ENCODE measurements around the gene PLCG2. TPM values are rescaled to one million over a fixed set of nuclear protein-coding genes. Genes with fewer than 3 reads are reported as not detected.

Gene PLCG2
- polyA plus RNA-seq, 1 donor from 2014 or later, result not detected

- no peak overlapping the region for H3K4me3 ChIP-seq (ENCODE audit: low read length)
- H3K79me2 ChIP-seq (replicated peaks; ENCODE audit: insufficient read depth, low read length), result no peaks in the 10 kb centered on the region
- no peak overlapping the region for H2AFZ ChIP-seq (ENCODE audit: low read depth, low read length)
- no peaks in the 10 kb centered on the region for H3F3A ChIP-seq (ENCODE audit: insufficient read depth, low read length, poor library complexity, severe bottlenecking)
- H3K27me3 ChIP-seq (ENCODE audit: insufficient read depth, low read depth, low read length), result no peaks in the 10 kb centered on the region
- H3K9ac ChIP-seq (ENCODE audit: low read length), result no peak overlapping the region
- H3K36me3 ChIP-seq (ENCODE audit: insufficient read depth, low read length), result no peaks in the 10 kb centered on the region
- no peaks in the 10 kb centered on the region for H4K20me1 ChIP-seq (ENCODE audit: insufficient read depth)
- no peak overlapping the region for H3K27ac ChIP-seq (ENCODE audit: low read length)
- no peak overlapping the region for H3K4me2 ChIP-seq (ENCODE audit: low read length)
- H3K9me3 ChIP-seq (ENCODE audit: low read length), result no peaks in the 10 kb centered on the region
- TF ChIP-seq EP300 (conservative IDR thresholded peaks at IDR 0.05; ENCODE audit: poor library complexity, severe bottlenecking), result no peak
- TF ChIP-seq RAD21 (conservative IDR thresholded peaks at IDR 0.05), result no peak
- no peaks in the 10 kb centered on the region for H3K9me2 ChIP-seq (ENCODE audit: insufficient read depth, low read length)
These were observed 213.8 kb downstream of the PLCG2 start for GRCh38 chr16:81992859-81993258.

- Histone ChIP-seq H3K79me2 (replicated peaks; ENCODE audit: insufficient read depth, low read length) (no peaks in the 10 kb centered on the region), H3K9ac (ENCODE audit: low read length) (no peak overlapping the region), H3K9me2 (ENCODE audit: insufficient read depth, low read length) (no peaks in the 10 kb centered on the region), H3K4me3 (ENCODE audit: low read length) (no peak overlapping the region), H3K27ac (ENCODE audit: low read length) (no peak overlapping the region), H3K9me3 (ENCODE audit: low read length) (no peaks in the 10 kb centered on the region), H3F3A (ENCODE audit: insufficient read depth, low read length, poor library complexity, severe bottlenecking) (no peaks in the 10 kb centered on the region), H3K4me2 (ENCODE audit: low read length) (no peak overlapping the region), H4K20me1 (ENCODE audit: insufficient read depth) (no peaks in the 10 kb centered on the region), H3K36me3 (ENCODE audit: insufficient read depth, low read length) (no peaks in the 10 kb centered on the region), H2AFZ (ENCODE audit: low read depth, low read length) (no peak overlapping the region), H3K27me3 (ENCODE audit: insufficient read depth, low read depth, low read length) (no peaks in the 10 kb centered on the region)
- TF ChIP-seq RAD21 (conservative IDR thresholded peaks at IDR 0.05), result no peak
These were observed 215.4 kb downstream of the PLCG2 start for GRCh38 chr16:81994485-81994884.

- no peaks in the 10 kb centered on the region for H3K9me2 ChIP-seq (ENCODE audit: insufficient read depth, low read length)
- H3K79me2 ChIP-seq (replicated peaks; ENCODE audit: insufficient read depth, low read length), result no peaks in the 10 kb centered on the region
- no peak overlapping the region for H3K27ac ChIP-seq (ENCODE audit: low read length)
- TF ChIP-seq CTCF (IDR thresholded peaks at IDR 0.05; ENCODE audit: poor library complexity, severe bottlenecking) (no peak), RAD21 (conservative IDR thresholded peaks at IDR 0.05) (no peak), EP300 (conservative IDR thresholded peaks at IDR 0.05; ENCODE audit: poor library complexity, severe bottlenecking) (no peak), SMC3 (conservative IDR thresholded peaks at IDR 0.05; ENCODE audit: poor library complexity) (no peak), POLR2AphosphoS5 (IDR thresholded peaks at IDR 0.05) (no peak), TAF1 (IDR thresholded peaks at IDR 0.05; ENCODE audit: low read depth) (no peak)
- no peak overlapping the region for H2AFZ ChIP-seq (ENCODE audit: low read depth, low read length)
- H3K9me3 ChIP-seq (ENCODE audit: low read length), result no peaks in the 10 kb centered on the region
- H4K20me1 ChIP-seq (ENCODE audit: insufficient read depth), result no peaks in the 10 kb centered on the region
- H3K36me3 ChIP-seq (ENCODE audit: insufficient read depth, low read length), result no peaks in the 10 kb centered on the region
- H3K9ac ChIP-seq (ENCODE audit: low read length), result no peak overlapping the region
- no peaks in the 10 kb centered on the region for H3F3A ChIP-seq (ENCODE audit: insufficient read depth, low read length, poor library complexity, severe bottlenecking)
- H3K4me3 ChIP-seq (ENCODE audit: low read length), result no peak overlapping the region
- H3K4me2 ChIP-seq (ENCODE audit: low read length), result no peak overlapping the region
- no peaks in the 10 kb centered on the region for H3K27me3 ChIP-seq (ENCODE audit: insufficient read depth, low read depth, low read length)
These were observed 216.6 kb downstream of the PLCG2 start for GRCh38 chr16:81995651-81996050.

GRCh38 chr16:81996664-81997509, 217.8 kb downstream of the PLCG2 start:
- no peaks in the 10 kb centered on the region for H3K9me2 ChIP-seq (ENCODE audit: insufficient read depth, low read length)
- no peaks in the 10 kb centered on the region for H4K20me1 ChIP-seq (ENCODE audit: insufficient read depth)
- no peak overlapping the region for H3K4me2 ChIP-seq (ENCODE audit: low read length)
- H2AFZ ChIP-seq (ENCODE audit: low read depth, low read length), result no peak overlapping the region
- no peak overlapping the region for H3K27ac ChIP-seq (ENCODE audit: low read length)
- no peaks in the 10 kb centered on the region for H3K9me3 ChIP-seq (ENCODE audit: low read length)
- H3K79me2 ChIP-seq (replicated peaks; ENCODE audit: insufficient read depth, low read length), result no peaks in the 10 kb centered on the region
- H3K27me3 ChIP-seq (ENCODE audit: insufficient read depth, low read depth, low read length), result no peaks in the 10 kb centered on the region
- H3F3A ChIP-seq (ENCODE audit: insufficient read depth, low read length, poor library complexity, severe bottlenecking), result no peaks in the 10 kb centered on the region
- H3K9ac ChIP-seq (ENCODE audit: low read length), result no peak overlapping the region
- H3K4me3 ChIP-seq (ENCODE audit: low read length), result no peak overlapping the region
- no peaks in the 10 kb centered on the region for H3K36me3 ChIP-seq (ENCODE audit: insufficient read depth, low read length)
- no peak for TF ChIP-seq MXI1 (conservative IDR thresholded peaks at IDR 0.05; ENCODE audit: poor library complexity, severe bottlenecking)
- no peak for TF ChIP-seq REST (IDR thresholded peaks at IDR 0.05; ENCODE audit: borderline replicate concordance)
- no peak for TF ChIP-seq POLR2AphosphoS5 (IDR thresholded peaks at IDR 0.05)
- TF ChIP-seq EZH2 (IDR thresholded peaks at IDR 0.05; ENCODE audit: borderline replicate concordance, insufficient read depth, low read length, poor library complexity, severe bottlenecking), result no peak
- no peak for TF ChIP-seq EP300 (conservative IDR thresholded peaks at IDR 0.05; ENCODE audit: poor library complexity, severe bottlenecking)
- no peak for TF ChIP-seq RAD21 (conservative IDR thresholded peaks at IDR 0.05)
- TF ChIP-seq CTCF (IDR thresholded peaks at IDR 0.05; ENCODE audit: poor library complexity, severe bottlenecking), result no peak
- TF ChIP-seq SMC3 (conservative IDR thresholded peaks at IDR 0.05; ENCODE audit: poor library complexity), result no peak
